KOPT-K1 (cell line): ENCODE data around the gene MARK1.

Experiments used
- H3K27ac ChIP-seq: fragments of 200-600 bp; sonication (generic); 2 replicates; pipeline ENCODE4 v1.5.1; 2016; ENCODE audit warnings: antibody characterized with exemption, mild to moderate bottlenecking, low read depth, low read length; ENCODE audit not compliant: poor library complexity, severe bottlenecking
- H3K36me3 ChIP-seq: fragments of 200-600 bp; sonication (generic); 2 replicates; pipeline ENCODE4 v1.5.1; 2017; ENCODE audit warnings: antibody characterized with exemption, mild to moderate bottlenecking, low read length, moderate library complexity; ENCODE audit not compliant: insufficient read depth
- H3K9me3 ChIP-seq: fragments of 200-600 bp; sonication (generic); 2 replicates; pipeline ENCODE4 v1.5.1; 2017; ENCODE audit warnings: antibody characterized with exemption, low read length, mild to moderate bottlenecking; ENCODE audit not compliant: insufficient read depth, poor library complexity, severe bottlenecking

MARK1 gene

GRCh38 chr1:220699044-220699443 is 171.1 kb downstream of the MARK1 start:
- Histone ChIP-seq H3K36me3 (no peaks in the 10 kb centered on the region), H3K9me3 (no peaks in the 10 kb centered on the region), H3K27ac (no peak overlapping the region)

GRCh38 chr1:220700556-220701179 is 172.7 kb downstream of the MARK1 start:
- H3K9me3 ChIP-seq, result no peaks in the 10 kb centered on the region
- no peaks in the 10 kb centered on the region for H3K36me3 ChIP-seq
- no peak overlapping the region for H3K27ac ChIP-seq

- H3K9me3 ChIP-seq, result no peaks in the 10 kb centered on the region
- no peaks in the 10 kb centered on the region for H3K36me3 ChIP-seq
- no peak overlapping the region for H3K27ac ChIP-seq
Observed at GRCh38 chr1:220701974-220702373, 174.0 kb downstream of the MARK1 start.

GRCh38 chr1:220702733-220703270 is 174.9 kb downstream of the MARK1 start:
- H3K36me3 ChIP-seq, result no peaks in the 10 kb centered on the region
- no peak overlapping the region for H3K27ac ChIP-seq
- H3K9me3 ChIP-seq, result no peaks in the 10 kb centered on the region

GRCh38 chr1:220703305-220703704 is 175.4 kb downstream of the MARK1 start:
- Histone ChIP-seq H3K27ac (no peak overlapping the region), H3K9me3 (no peaks in the 10 kb centered on the region), H3K36me3 (no peaks in the 10 kb centered on the region)

GRCh38 chr1:220705782-220706181 is 177.8 kb downstream of the MARK1 start:
- no peak overlapping the region for H3K27ac ChIP-seq
- no peaks in the 10 kb centered on the region for H3K9me3 ChIP-seq

GRCh38 chr1:220706480-220706879 is 178.5 kb downstream of the MARK1 start:
- Histone ChIP-seq H3K36me3 (no peaks in the 10 kb centered on the region), H3K27ac (no peak overlapping the region)

More at GRCh38 chr1:220705782-220706181, 177.8 kb downstream of the MARK1 start:
- H3K36me3 ChIP-seq, result no peaks in the 10 kb centered on the region

GRCh38 chr1:220707160-220707559 is 179.2 kb downstream of the MARK1 start:
- Histone ChIP-seq H3K36me3 (no peaks in the 10 kb centered on the region), H3K27ac (no peak overlapping the region), H3K9me3 (no peaks in the 10 kb centered on the region)

More at GRCh38 chr1:220706480-220706879, 178.5 kb downstream of the MARK1 start:
- H3K9me3 ChIP-seq, result no peaks in the 10 kb centered on the region

- Histone ChIP-seq H3K9me3 (no peaks in the 10 kb centered on the region), H3K27ac (no peak overlapping the region), H3K36me3 (no peaks in the 10 kb centered on the region)
Observed at GRCh38 chr1:220708244-220708643, 180.3 kb downstream of the MARK1 start.

- H3K36me3 ChIP-seq, result no peaks in the 10 kb centered on the region
- no peaks in the 10 kb centered on the region for H3K9me3 ChIP-seq
- no peak overlapping the region for H3K27ac ChIP-seq
Observed at GRCh38 chr1:220708936-220709801, 181.2 kb downstream of the MARK1 start.

GRCh38 chr1:220710333-220710732 is 182.4 kb downstream of the MARK1 start:
- Histone ChIP-seq H3K36me3 (no peaks in the 10 kb centered on the region), H3K27ac (no peak overlapping the region)

GRCh38 chr1:220711056-220711809 is 183.3 kb downstream of the MARK1 start:
- Histone ChIP-seq H3K9me3 (peaks cover 10% of the 10 kb centered on the region), H3K36me3 (no peaks in the 10 kb centered on the region), H3K27ac (no peak overlapping the region)

More at GRCh38 chr1:220710333-220710732, 182.4 kb downstream of the MARK1 start:
- H3K9me3 ChIP-seq, result peaks cover under 1% of the 10 kb centered on the region
